Measurements from ENCODE around the gene MVK. TPM values are rescaled to one million over a fixed set of nuclear protein-coding genes. Genes with fewer than 3 reads are reported as not detected.
A peak's percentile ranks its signal among the peaks of the same experiment; 100 is the strongest.

The MVK gene
- polyA plus RNA-seq: 10 to 100 TPM; 15.1 to 36.4 (median 16.1) TPM
- long read RNA-seq, donor 1, transcript MVK-201 (11 exons, 1,956 nt): major isoform, 13 of 14 reads
- long read RNA-seq, donor 1, partial matches to known transcripts: 0 of 14 reads
- long read RNA-seq, donor 1, other reads (novel, unspliced or antisense): 0 of 14 reads
- long read RNA-seq, donor 2, partial matches to known transcripts: 0 of 3 reads
- long read RNA-seq, donor 2, other reads (novel, unspliced or antisense): 0 of 3 reads
- long read RNA-seq, donor 3, partial matches to known transcripts: 0 of 2 reads
- long read RNA-seq, donor 3, other reads (novel, unspliced or antisense): 0 of 2 reads
- long read RNA-seq, donor 4: 0 reads
- long read RNA-seq, donor 5, partial matches to known transcripts: 0 of 1 reads
- long read RNA-seq, donor 5, other reads (novel, unspliced or antisense): 0 of 1 reads
- long read RNA-seq, donor 6, full-length matches to known transcripts: 4 of 4 reads
- long read RNA-seq, donor 6, partial matches to known transcripts: 0 of 4 reads
- long read RNA-seq, donor 6, other reads (novel, unspliced or antisense): 0 of 4 reads
- long read RNA-seq, donor 7: 0 reads
- long read RNA-seq, donor 8: 0 reads
- long read RNA-seq, donor 9, partial matches to known transcripts: 0 of 1 reads
- long read RNA-seq, donor 9, other reads (novel, unspliced or antisense): 0 of 1 reads
- long read RNA-seq, donor 10, partial matches to known transcripts: 0 of 2 reads
- long read RNA-seq, donor 10, other reads (novel, unspliced or antisense): 0 of 2 reads

GRCh38 chr12:109573029-109573913 lies at the start of gene MVK, which contains the start of gene MMAB:
Gene MVK, plus strand, starts transcription at chr12:109573794. Its CDS starts 1,029 bp downstream, at chr12:109574823.
Gene MMAB, minus strand, starts transcription at chr12:109573504. Its CDS starts 24 bp downstream, at chr12:109573480.
- Histone ChIP-seq H3K36me3 (ENCODE audit: control insufficient read depth in 3 of 3, insufficient read depth in 2 of 3, low read depth in 1 of 3, low read length in 3 of 3) (peaks cover 3 to 40% (median 3%) of the 10 kb centered on the region in 3 donors), H3K4me3 (ENCODE audit: low read depth in 1 of 3, low read length in 3 of 3) (peak within 1 kb of the TSS; percentile 73 to 81 (median 79)), H3K9me3 (ENCODE audit: control insufficient read depth in 2 of 2, insufficient read depth in 1 of 2, low read depth in 1 of 2, low read length in 1 of 2) (no peaks in the 10 kb centered on the region), H3K27ac (ENCODE audit: low read depth in 1 of 3, low read length in 2 of 3) (peak within 1 kb of the TSS; percentile 78 to 97 (median 88)), H3K4me1 (ENCODE audit: control insufficient read depth in 3 of 3, insufficient read depth in 2 of 3, low read depth in 1 of 3, low read length in 2 of 3) (peaks cover 0 to 13% (median 4%) of the 10 kb centered on the region in 3 donors), H3K27me3 (ENCODE audit: control insufficient read depth in 3 of 3, insufficient read depth in 3 of 3, low read length in 3 of 3) (no peaks in the 10 kb centered on the region)
- FAIRE-seq: no peak
- DNase-seq: peak; percentile 99 to 100
- 0 to 1% (median 0%) methylated on average over 70 to 74 of the region's 74 CpGs for WGBS, 3 donors

GRCh38 chr12:109524466-109525278 lies 48.9 kb upstream of the MVK start:
- Histone ChIP-seq H3K36me3 (ENCODE audit: control insufficient read depth in 3 of 3, insufficient read depth in 2 of 3, low read depth in 1 of 3, low read length in 3 of 3) (peaks cover 7 to 72% (median 18%) of the 10 kb centered on the region in 3 donors), H3K9me3 (ENCODE audit: control insufficient read depth in 2 of 2, insufficient read depth in 1 of 2, low read depth in 1 of 2, low read length in 1 of 2) (no peaks in the 10 kb centered on the region), H3K4me1 (ENCODE audit: control insufficient read depth in 3 of 3, insufficient read depth in 2 of 3, low read depth in 1 of 3, low read length in 2 of 3) (no peaks in the 10 kb centered on the region), H3K27me3 (ENCODE audit: control insufficient read depth in 3 of 3, insufficient read depth in 3 of 3, low read length in 3 of 3) (no peaks in the 10 kb centered on the region), H3K27ac (ENCODE audit: low read depth in 1 of 3, low read length in 2 of 3) (no peak overlapping the region), H3K4me3 (ENCODE audit: low read depth in 1 of 3, low read length in 3 of 3) (no peak overlapping the region)
- no peak for FAIRE-seq
- DNase-seq: no peak
- 85 to 96% (median 92%) methylated on average over 26 of the region's 26 CpGs for WGBS, 3 donors

- Histone ChIP-seq H3K9me3 (ENCODE audit: control insufficient read depth in 2 of 2, insufficient read depth in 1 of 2, low read depth in 1 of 2, low read length in 1 of 2) (no peaks in the 10 kb centered on the region), H3K27ac (ENCODE audit: low read depth in 1 of 3, low read length in 2 of 3) (no peak overlapping the region), H3K4me3 (ENCODE audit: low read depth in 1 of 3, low read length in 3 of 3) (no peak overlapping the region), H3K27me3 (ENCODE audit: control insufficient read depth in 3 of 3, insufficient read depth in 3 of 3, low read length in 3 of 3) (no peaks in the 10 kb centered on the region), H3K4me1 (ENCODE audit: control insufficient read depth in 3 of 3, insufficient read depth in 2 of 3, low read depth in 1 of 3, low read length in 2 of 3) (no peaks in the 10 kb centered on the region), H3K36me3 (ENCODE audit: control insufficient read depth in 3 of 3, insufficient read depth in 2 of 3, low read depth in 1 of 3, low read length in 3 of 3) (peaks cover 7 to 72% (median 23%) of the 10 kb centered on the region in 3 donors)
- DNase-seq (no peak), FAIRE-seq (no peak)
- 85 to 94% (median 89%) methylated on average over 3 of the region's 3 CpGs for WGBS, 3 donors
These were observed 48.4 kb upstream of the MVK start for GRCh38 chr12:109525279-109525585.

GRCh38 chr12:109527489-109528123 lies 46.0 kb upstream of the MVK start:
- no peaks in the 10 kb centered on the region for H3K27me3 ChIP-seq (ENCODE audit: control insufficient read depth in 3 of 3, insufficient read depth in 3 of 3, low read length in 3 of 3)
- no peak overlapping the region for H3K4me3 ChIP-seq (ENCODE audit: low read depth in 1 of 3, low read length in 3 of 3)
- H3K4me1 ChIP-seq (ENCODE audit: control insufficient read depth in 3 of 3, insufficient read depth in 2 of 3, low read depth in 1 of 3, low read length in 2 of 3): no peaks in the 10 kb centered on the region
- DNase-seq (no peak), FAIRE-seq (no peak)
- H3K27ac ChIP-seq (ENCODE audit: low read depth in 1 of 3, low read length in 2 of 3): no peak overlapping the region
- peaks cover 7 to 66% (median 22%) of the 10 kb centered on the region in 3 donors for H3K36me3 ChIP-seq (ENCODE audit: control insufficient read depth in 3 of 3, insufficient read depth in 2 of 3, low read depth in 1 of 3, low read length in 3 of 3)
- 81 to 90% (median 87%) methylated on average over 8 of the region's 8 CpGs for WGBS, 3 donors
- H3K9me3 ChIP-seq (ENCODE audit: control insufficient read depth in 2 of 2, insufficient read depth in 1 of 2, low read depth in 1 of 2, low read length in 1 of 2): no peaks in the 10 kb centered on the region

- DNase-seq (no peak), FAIRE-seq (no peak)
- peaks cover 2 to 65% (median 18%) of the 10 kb centered on the region in 3 donors for H3K36me3 ChIP-seq (ENCODE audit: control insufficient read depth in 3 of 3, insufficient read depth in 2 of 3, low read depth in 1 of 3, low read length in 3 of 3)
- H3K4me3 ChIP-seq (ENCODE audit: low read depth in 1 of 3, low read length in 3 of 3): no peak overlapping the region
- H3K27me3 ChIP-seq (ENCODE audit: control insufficient read depth in 3 of 3, insufficient read depth in 3 of 3, low read length in 3 of 3): no peaks in the 10 kb centered on the region
- WGBS, 3 donors: 75 to 85% (median 84%) methylated on average over 19 of the region's 19 CpGs
- H3K27ac ChIP-seq (ENCODE audit: low read depth in 1 of 3, low read length in 2 of 3): no peak overlapping the region
- H3K4me1 ChIP-seq (ENCODE audit: control insufficient read depth in 3 of 3, insufficient read depth in 2 of 3, low read depth in 1 of 3, low read length in 2 of 3): no peaks in the 10 kb centered on the region
- H3K9me3 ChIP-seq (ENCODE audit: control insufficient read depth in 2 of 2, insufficient read depth in 1 of 2, low read depth in 1 of 2, low read length in 1 of 2): no peaks in the 10 kb centered on the region
These were observed 43.6 kb upstream of the MVK start for GRCh38 chr12:109529691-109530640.

- DNase-seq: no peak
- peaks cover 0 to 75% (median 18%) of the 10 kb centered on the region in 3 donors for H3K36me3 ChIP-seq (ENCODE audit: control insufficient read depth in 3 of 3, insufficient read depth in 2 of 3, low read depth in 1 of 3, low read length in 3 of 3)
- no peak overlapping the region for H3K27ac ChIP-seq (ENCODE audit: low read depth in 1 of 3, low read length in 2 of 3)
- H3K4me1 ChIP-seq (ENCODE audit: control insufficient read depth in 3 of 3, insufficient read depth in 2 of 3, low read depth in 1 of 3, low read length in 2 of 3): no peaks in the 10 kb centered on the region
- no peak for FAIRE-seq
- 69 to 94% (median 89%) methylated on average over 2 of the region's 2 CpGs for WGBS, 3 donors
- no peaks in the 10 kb centered on the region for H3K9me3 ChIP-seq (ENCODE audit: control insufficient read depth in 2 of 2, insufficient read depth in 1 of 2, low read depth in 1 of 2, low read length in 1 of 2)
- no peaks in the 10 kb centered on the region for H3K27me3 ChIP-seq (ENCODE audit: control insufficient read depth in 3 of 3, insufficient read depth in 3 of 3, low read length in 3 of 3)
- no peak overlapping the region for H3K4me3 ChIP-seq (ENCODE audit: low read depth in 1 of 3, low read length in 3 of 3)
These were observed 42.2 kb upstream of the MVK start for GRCh38 chr12:109531411-109531810.
